Measurements from ENCODE around the gene DNAJB11. TPM values are rescaled to one million over a fixed set of nuclear protein-coding genes. Genes with fewer than 3 reads are reported as not detected.

Gene DNAJB11
- polyA plus RNA-seq, 2 of the 4 experiments (the other 2 are of a cell fraction), result 55.2 to 61.9 TPM

- peak; percentile 67 to 77; a peak in 4 of 6 replicates for ATAC-seq
Observed at GRCh38 chr3:186614597-186615483, 44.3 kb downstream of the DNAJB11 start.

DNA sequence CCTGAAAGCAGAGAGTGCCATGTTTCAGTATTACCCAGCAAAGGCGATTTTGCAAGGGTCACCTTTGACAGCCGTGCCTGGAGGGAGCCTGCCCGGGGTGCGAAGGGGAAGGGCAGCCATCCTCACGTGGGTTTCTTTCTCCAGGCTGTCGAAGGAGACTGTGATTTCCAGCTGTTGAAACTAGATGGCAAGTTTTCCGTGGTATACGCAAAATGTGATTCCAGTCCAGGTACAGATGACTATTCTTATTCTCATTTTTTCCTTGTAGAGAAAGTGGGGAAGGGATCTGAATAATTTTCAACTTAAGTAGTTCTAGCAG lies 45.7 kb downstream of the DNAJB11 start:
- 89% methylated on average over 8 of the region's 8 CpGs for WGBS (ENCODE audit: missing lambda C conversion rate)
- Histone ChIP-seq H3K27ac (peak overlapping the region in 1 of 2 experiments; percentile 71; a peak in 2 of 6 replicates), H3K4me2 (peak overlapping the region; percentile 82; the same call in 1 of the 3 replicates), H3K4me1 (peaks cover 8% of the 10 kb centered on the region), H3K4me3 (no peak overlapping the region), H3K9me3 (no peaks in the 10 kb centered on the region)
- no peak for FAIRE-seq
- no peak for DNase-seq (ENCODE audit: low read depth in 1 of 2, low spot score in 1 of 2)
- ChIA-PET CTCF (interaction anchor here (0.9 to 5.5 kb wide), 33 partner anchors 8 to 702 kb away, joined by 3 to 62 read pairs (median 7); partner anchors contain the start of genes DNAJB11, EIF4A2, FETUB and TBCCD1), POLR2A (interaction anchor here (1.2 to 1.8 kb wide), 2 partner anchors 46 to 168 kb away, joined by 5 to 16 read pairs; partner anchors contain the start of genes DNAJB11 and EIF4A2)
- no peak for TF ChIP-seq FOSB (CRISPR knock-in tag; IDR thresholded peaks at IDR 0.05)
- ATAC-seq, result no peak

More at GRCh38 chr3:186614597-186615483, 44.3 kb downstream of the DNAJB11 start:
- Histone ChIP-seq H3K4me3 (no peak overlapping the region), H3K4me2 (no peak overlapping the region), H3K9me3 (no peaks in the 10 kb centered on the region), H3K4me1 (peaks cover 8% of the 10 kb centered on the region), H3K27ac (peak overlapping the region in 1 of 2 experiments; percentile 53; a peak in 2 of 6 replicates)
- DNase-seq (ENCODE audit: low read depth in 1 of 2, low spot score in 1 of 2) (peak; percentile 71 to 76), FAIRE-seq (no peak)
- 34% methylated on average over 14 of the region's 16 CpGs for WGBS (ENCODE audit: missing lambda C conversion rate)
- CTCF ChIA-PET, result interaction anchor here (0.7 to 5.5 kb wide), 46 partner anchors 8 to 671 kb away, joined by 3 to 62 read pairs (median 4); partner anchors contain the start of genes DNAJB11, FETUB and TBCCD1
- POLR2A ChIA-PET, result interaction anchor here (0.6 kb wide), 2 partner anchors 168 to 169 kb away, joined by 3 read pairs; partner anchors contain the start of gene EIF4A2
- TF ChIP-seq EHMT2 (IDR thresholded peaks at IDR 0.05; ENCODE audit: low read depth), result no peak
- TF ChIP-seq FOSL2 (IDR thresholded peaks at IDR 0.05), result no peak
- no peak for TF ChIP-seq FOSL2 (CRISPR knock-in tag; IDR thresholded peaks at IDR 0.05)
- TF ChIP-seq, protein P1, sequence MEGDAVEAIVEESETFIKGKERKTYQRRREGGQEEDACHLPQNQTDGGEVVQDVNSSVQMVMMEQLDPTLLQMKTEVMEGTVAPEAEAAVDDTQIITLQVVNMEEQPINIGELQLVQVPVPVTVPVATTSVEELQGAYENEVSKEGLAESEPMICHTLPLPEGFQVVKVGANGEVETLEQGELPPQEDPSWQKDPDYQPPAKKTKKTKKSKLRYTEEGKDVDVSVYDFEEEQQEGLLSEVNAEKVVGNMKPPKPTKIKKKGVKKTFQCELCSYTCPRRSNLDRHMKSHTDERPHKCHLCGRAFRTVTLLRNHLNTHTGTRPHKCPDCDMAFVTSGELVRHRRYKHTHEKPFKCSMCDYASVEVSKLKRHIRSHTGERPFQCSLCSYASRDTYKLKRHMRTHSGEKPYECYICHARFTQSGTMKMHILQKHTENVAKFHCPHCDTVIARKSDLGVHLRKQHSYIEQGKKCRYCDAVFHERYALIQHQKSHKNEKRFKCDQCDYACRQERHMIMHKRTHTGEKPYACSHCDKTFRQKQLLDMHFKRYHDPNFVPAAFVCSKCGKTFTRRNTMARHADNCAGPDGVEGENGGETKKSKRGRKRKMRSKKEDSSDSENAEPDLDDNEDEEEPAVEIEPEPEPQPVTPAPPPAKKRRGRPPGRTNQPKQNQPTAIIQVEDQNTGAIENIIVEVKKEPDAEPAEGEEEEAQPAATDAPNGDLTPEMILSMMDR (IDR thresholded peaks at IDR 0.05), result peak; percentile 71
- TF ChIP-seq RAD21 (conservative IDR thresholded peaks at IDR 0.05 in 1 of 2, IDR thresholded peaks at IDR 0.05 in 1 of 2), result peak; percentile 55 to 70
- peak; percentile 45; the same call in 1 of the 2 replicates for TF ChIP-seq MAX (IDR thresholded peaks at IDR 0.05)
- TF ChIP-seq SMC3 (IDR thresholded peaks at IDR 0.05), result peak; percentile 64

DNA sequence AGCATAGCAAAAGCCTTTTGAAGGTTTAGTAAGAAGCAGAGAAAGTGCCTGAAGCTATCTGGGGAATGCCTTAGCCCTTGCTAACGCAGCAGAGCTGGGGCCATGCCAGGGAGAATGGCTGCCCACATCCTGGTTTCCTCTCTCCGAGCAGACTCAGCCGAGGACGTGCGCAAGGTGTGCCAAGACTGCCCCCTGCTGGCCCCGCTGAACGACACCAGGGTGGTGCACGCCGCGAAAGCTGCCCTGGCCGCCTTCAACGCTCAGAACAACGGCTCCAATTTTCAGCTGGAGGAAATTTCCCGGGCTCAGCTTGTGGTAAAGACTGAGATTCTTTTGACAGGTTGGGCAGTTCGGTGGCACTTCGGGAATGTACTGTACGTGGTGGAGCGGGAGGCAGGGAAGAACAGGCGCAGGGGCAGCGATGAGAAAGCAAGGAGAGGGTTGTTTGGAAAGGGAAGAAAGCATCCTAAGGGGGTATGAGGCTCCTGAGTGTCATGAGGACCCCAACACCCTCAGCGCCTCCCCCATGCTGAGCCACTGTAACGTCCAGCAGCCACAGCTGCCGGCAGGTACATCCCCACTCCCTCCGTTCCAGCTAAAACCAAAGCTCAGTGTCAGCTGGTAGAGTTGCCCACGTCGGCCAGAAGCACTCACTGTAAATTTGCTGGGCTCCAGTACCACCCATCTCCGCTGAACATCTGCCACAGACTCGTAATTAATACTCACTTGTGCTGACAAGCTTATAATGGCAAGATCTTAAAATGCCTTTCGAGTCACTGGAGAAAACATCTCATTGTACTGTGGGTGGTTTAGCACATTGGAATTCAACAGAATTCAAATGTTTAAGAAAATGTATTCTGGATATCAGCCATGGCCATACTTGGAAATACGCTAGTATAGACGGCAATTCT lies 46.8 kb downstream of the DNAJB11 start:
- POLR2A ChIA-PET, result interaction anchor here (0.8 to 1.8 kb wide), 4 partner anchors 47 to 508 kb away, joined by 3 to 16 read pairs (median 4); partner anchors contain the start of genes DNAJB11, EIF4A2 and ETV5
- ATAC-seq (peak; percentile 97 to 99), DNase-seq (ENCODE audit: low read depth in 1 of 2, low spot score in 1 of 2) (peak; percentile 86 to 87), FAIRE-seq (no peak)
- Histone ChIP-seq H3K27ac (peak overlapping the region; percentile 65 to 75; a peak in 5 of 6 replicates), H3K9me3 (no peaks in the 10 kb centered on the region), H3K4me2 (peak overlapping the region; percentile 82), H3K4me3 (peak overlapping the region; percentile 35), H3K4me1 (peaks cover 8% of the 10 kb centered on the region)
- WGBS (ENCODE audit: missing lambda C conversion rate), result 29% methylated on average over 22 of the region's 31 CpGs
- CTCF ChIA-PET, result interaction anchor here (0.5 to 5.5 kb wide), 44 partner anchors 9 to 789 kb away, joined by 3 to 62 read pairs (median 5); partner anchors contain the start of genes CRYGS, DNAJB11, EIF4A2 and TBCCD1
- TF ChIP-seq KDM1A (IDR thresholded peaks at IDR 0.05; ENCODE audit: low read depth), result no peak
- no peak for TF ChIP-seq MAZ (IDR thresholded peaks at IDR 0.05; ENCODE audit: borderline replicate concordance, low read depth, low read length)
- TF ChIP-seq SMC3 (IDR thresholded peaks at IDR 0.05), result peak; percentile 82
- no peak for TF ChIP-seq EHMT2 (IDR thresholded peaks at IDR 0.05; ENCODE audit: low read depth)
- TF ChIP-seq JUNB (IDR thresholded peaks at IDR 0.05), result no peak
- TF ChIP-seq ZFP36 (IDR thresholded peaks at IDR 0.05; ENCODE audit: borderline replicate concordance, partially characterized antibody), result no peak
- no peak for TF ChIP-seq CHD4 (IDR thresholded peaks at IDR 0.05; ENCODE audit: borderline replicate concordance)
- TF ChIP-seq HDAC2 (IDR thresholded peaks at IDR 0.05), result no peak
- no peak for TF ChIP-seq NFE2L2 (conservative IDR thresholded peaks at IDR 0.05; ENCODE audit: low read length)
- TF ChIP-seq RARB (CRISPR knock-in tag; IDR thresholded peaks at IDR 0.05), result no peak
- TF ChIP-seq, protein P1 (IDR thresholded peaks at IDR 0.05), result peak; percentile 72
- no peak for TF ChIP-seq ELK1 (IDR thresholded peaks at IDR 0.05; ENCODE audit: low read depth, low read length)
- TF ChIP-seq NR3C1 (IDR thresholded peaks at IDR 0.05), result no peak
- TF ChIP-seq GATA3 (IDR thresholded peaks at IDR 0.05; ENCODE audit: borderline replicate concordance), result no peak
- TF ChIP-seq SREBF2 (IDR thresholded peaks at IDR 0.05), result no peak
- no peak for TF ChIP-seq CBX2 (IDR thresholded peaks at IDR 0.05; ENCODE audit: borderline replicate concordance, low read depth)
- TF ChIP-seq E2F6 (IDR thresholded peaks at IDR 0.05; ENCODE audit: borderline replicate concordance, low read depth), result no peak
- no peak for TF ChIP-seq NPAS2 (CRISPR knock-in tag; IDR thresholded peaks at IDR 0.05; ENCODE audit: borderline replicate concordance)
